Thyroid gland (tissue), 4 donors: ENCODE data around the gene TMEM132D. TPM values are rescaled to one million over a fixed set of nuclear protein-coding genes. Genes with fewer than 3 reads are reported as not detected.

Experiments used
- DNase-seq, 2 donors: peaks; one replicate each; pipeline ENCODE4 v3.0.0-alpha.2; 2019
- H3K27ac ChIP-seq, 3 donors: fragments of 200-600 bp; sonication (generic); 1 replicate in 2 of 3; 2 replicates in 1 of 3; pipeline ENCODE4 v1.5.1; 2016 to 2019; ENCODE audit warnings: mild to moderate bottlenecking in 1 of 3, moderate library complexity in 1 of 3
- H3K27me3 ChIP-seq: fragments of 200-600 bp; sonication (generic); one replicate; pipeline ENCODE4 v1.5.1; 2019
- H3K36me3 ChIP-seq, 2 donors: fragments of 200-600 bp; sonication (generic); one replicate each; pipeline ENCODE4 v1.5.1; 2016 to 2019
- H3K4me1 ChIP-seq, 2 donors: fragments of 200-600 bp; sonication (generic); one replicate each; pipeline ENCODE4 v1.5.1; 2017 to 2019
- H3K4me3 ChIP-seq, 3 donors: fragments of 200-600 bp; sonication (generic); replicated peaks in 1 of 3; 1 replicate in 2 of 3; 2 replicates in 1 of 3; pipeline ENCODE4 v1.5.1; 2016; ENCODE audit warnings: mild to moderate bottlenecking in 1 of 3
- H3K9me3 ChIP-seq: fragments of 200-600 bp; sonication (generic); one replicate; pipeline ENCODE4 v1.5.1; 2017
- CTCF ChIP-seq, 6 experiments: fragments of 200-600 bp in 3 of 6; fragments of 450-650 bp in 3 of 6; sonication (generic) in 3 of 6; IDR thresholded peaks; one replicate each; pipeline ENCODE4 v1.5.1; 2016 to 2019; ENCODE audit warnings: antibody characterized with exemption in 6 of 6, mild to moderate bottlenecking in 2 of 6, inconsistent platforms in 1 of 6, moderate library complexity in 1 of 6
- POLR2A ChIP-seq, 2 donors: fragments of 450-650 bp; IDR thresholded peaks; one replicate each; pipeline ENCODE4 v1.6.1; 2017; ENCODE audit warnings: antibody characterized with exemption in 2 of 2, mild to moderate bottlenecking in 2 of 2, moderate library complexity in 1 of 2
- WGBS, 2 donors: methylation state at CpG; one replicate each; pipeline ENCODE4 v1.1.5; 2017; 5-methylcytosine and 5-hydroxymethylcytosine counted together
- intact Hi-C: fragments of 100-400 bp; cut with DNase I; formaldehyde crosslinking; loops from one replicate; pipeline ENCODE4 v1.15.1; 2023
- total RNA-seq, 4 donors: library from RNA; depleted of rRNA; stranded (reverse); fragments of >200 nt; gene quantifications; one replicate each; pipeline ENCODE4 v1.2.3, GENCODE V29; 2016

TMEM132D gene
- total RNA-seq, 4 donors from 2014 or later, result not detected

GRCh38 chr12:129928643-129929042 is 24.8 kb upstream of the TMEM132D start:
- WGBS, 2 donors, result 87 to 89% methylated on average over 4 of the region's 4 CpGs
- no peak overlapping the region for H3K4me3 ChIP-seq
- no peaks in the 10 kb centered on the region for H3K4me1 ChIP-seq
- no peaks in the 10 kb centered on the region for H3K27me3 ChIP-seq
- no peaks in the 10 kb centered on the region for H3K9me3 ChIP-seq
- intact Hi-C loops, result no loop called here
- H3K36me3 ChIP-seq, result no peaks in the 10 kb centered on the region
- H3K27ac ChIP-seq, result no peak overlapping the region
- no peak for TF ChIP-seq CTCF (IDR thresholded peaks at IDR 0.05)
- no peak for TF ChIP-seq POLR2A (IDR thresholded peaks at IDR 0.05)
- DNase-seq, result no peak

- no peaks in the 10 kb centered on the region for H3K36me3 ChIP-seq
- H3K9me3 ChIP-seq, result no peaks in the 10 kb centered on the region
- no peak overlapping the region for H3K27ac ChIP-seq
- no peaks in the 10 kb centered on the region for H3K4me1 ChIP-seq
- WGBS, 2 donors, result 88% methylated on average over 10 of the region's 10 CpGs
- no peak for DNase-seq
- no peaks in the 10 kb centered on the region for H3K27me3 ChIP-seq
- H3K4me3 ChIP-seq, result no peak overlapping the region
- intact Hi-C loops, result no loop called here
- TF ChIP-seq CTCF (IDR thresholded peaks at IDR 0.05), result no peak
These were observed 23.6 kb upstream of the TMEM132D start for GRCh38 chr12:129927316-129927900.

GRCh38 chr12:129911428-129912049 is 7.7 kb upstream of the TMEM132D start:
- TF ChIP-seq CTCF (IDR thresholded peaks at IDR 0.05) (peak in 5 of 6 experiments; percentile 23 to 71 (median 54)), POLR2A (IDR thresholded peaks at IDR 0.05) (no peak)
- intact Hi-C loops, result no loop called here
- peak; percentile 14 to 46 for DNase-seq
- no peaks in the 10 kb centered on the region for H3K4me1 ChIP-seq
- H3K27me3 ChIP-seq, result no peaks in the 10 kb centered on the region
- no peaks in the 10 kb centered on the region for H3K36me3 ChIP-seq
- WGBS, 2 donors, result 9 to 10% methylated on average over 5 to 8 of the region's 8 CpGs
- H3K9me3 ChIP-seq, result no peaks in the 10 kb centered on the region
- no peak overlapping the region for H3K27ac ChIP-seq
- H3K4me3 ChIP-seq, result no peak overlapping the region

DNA sequence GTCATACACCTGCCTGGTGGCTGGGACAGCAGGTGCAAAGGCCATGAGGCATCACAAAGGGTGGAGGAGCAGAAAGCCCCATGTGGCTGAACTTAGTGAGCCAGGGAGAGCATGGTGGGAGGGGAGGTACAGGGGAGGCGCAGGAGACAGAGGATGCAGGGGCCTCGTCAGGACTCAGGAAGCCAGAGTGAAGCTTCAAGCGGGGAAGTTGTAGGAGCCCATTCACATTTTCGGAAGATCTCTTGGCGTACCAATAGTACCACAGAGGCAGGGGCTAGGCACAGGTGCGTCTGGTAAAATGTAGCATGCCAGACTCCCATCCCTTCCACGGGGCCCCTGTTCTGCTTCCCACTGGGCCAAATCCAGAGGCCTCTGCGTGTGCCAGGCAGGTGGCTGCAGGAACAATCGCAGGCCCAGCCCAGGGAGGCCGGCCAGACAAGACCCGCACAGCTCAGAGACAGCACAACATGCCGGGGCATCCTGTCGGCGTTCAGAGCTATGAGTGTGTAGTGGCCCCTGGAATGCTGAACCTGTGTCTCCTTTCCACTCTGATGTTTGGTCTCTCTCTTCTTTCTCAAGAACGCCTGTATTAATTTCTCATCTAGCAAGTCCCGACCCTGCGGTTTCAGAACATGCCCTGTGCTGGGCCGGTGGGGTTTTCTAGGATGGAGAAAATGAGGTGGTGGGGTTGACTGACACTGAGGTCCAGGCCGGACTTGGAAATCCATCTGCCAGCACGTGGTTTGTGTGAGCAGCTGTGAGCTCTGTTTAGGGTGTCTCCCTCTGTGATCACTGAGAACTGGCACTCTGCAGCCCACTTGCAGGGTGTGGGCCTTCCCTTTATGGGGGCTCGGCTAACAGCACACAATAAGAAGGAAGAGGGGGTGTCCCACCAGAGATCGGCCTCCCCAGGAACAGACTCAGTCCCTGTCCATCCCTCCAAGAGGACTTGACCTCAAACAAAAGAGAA is 5.5 kb upstream of the TMEM132D start:
- H3K4me3 ChIP-seq, result no peak overlapping the region
- H3K4me1 ChIP-seq, result no peaks in the 10 kb centered on the region
- no peaks in the 10 kb centered on the region for H3K9me3 ChIP-seq
- TF ChIP-seq CTCF (IDR thresholded peaks at IDR 0.05) (no peak), POLR2A (IDR thresholded peaks at IDR 0.05) (no peak)
- 85 to 86% methylated on average over 22 of the region's 22 CpGs for WGBS, 2 donors
- no peaks in the 10 kb centered on the region for H3K36me3 ChIP-seq
- no peaks in the 10 kb centered on the region for H3K27me3 ChIP-seq
- intact Hi-C loops, result no loop called here
- H3K27ac ChIP-seq, result no peak overlapping the region
- DNase-seq, result no peak
